CD14-positive monocyte (primary cell): ENCODE data around the gene SLC35E4. TPM values are rescaled to one million over a fixed set of nuclear protein-coding genes. Genes with fewer than 3 reads are reported as not detected.

Experiments used
- DNase-seq, 3 donors: peaks; one replicate each; pipeline ENCODE4 v3.0.0-alpha.2; 2011 to 2022
- H2AFZ ChIP-seq: 2 replicates; pipeline ENCODE4 v1.6.0; 2012; ENCODE audit warnings: mild to moderate bottlenecking, low read depth, low read length, inconsistent platforms; ENCODE audit not compliant: insufficient read depth, poor library complexity, severe bottlenecking
- H3K27ac ChIP-seq, 2 donors: 1 replicate in 1 of 2; 2 replicates in 1 of 2; pipeline ENCODE4 v1.5.1; 2012 to 2013; ENCODE audit warnings: low read length in 2 of 2, control low read depth in 1 of 2, inconsistent platforms in 1 of 2, low read depth in 1 of 2, mild to moderate bottlenecking in 1 of 2
- H3K27me3 ChIP-seq, 2 donors: one replicate each; pipeline versions ENCODE4 v1.6.0 to v1.6.1; 2011 to 2013; ENCODE audit warnings: low read length in 2 of 2; ENCODE audit not compliant: control insufficient read depth in 2 of 2, insufficient read depth in 2 of 2
- H3K36me3 ChIP-seq, 2 donors: replicated peaks in 1 of 2; 1 replicate in 1 of 2; 2 replicates in 1 of 2; pipeline versions ENCODE4 v1.5.1 to v1.6.1; 2012 to 2013; ENCODE audit warnings: low read length in 2 of 2, control low read depth in 1 of 2, inconsistent platforms in 1 of 2, mild to moderate bottlenecking in 1 of 2; ENCODE audit not compliant: insufficient read depth in 2 of 2, control insufficient read depth in 1 of 2
- H3K4me1 ChIP-seq, 2 donors: 1 replicate in 1 of 2; 2 replicates in 1 of 2; pipeline versions ENCODE4 v1.5.1 to v1.6.1; 2012 to 2013; ENCODE audit warnings: low read length in 2 of 2, control low read depth in 1 of 2, inconsistent platforms in 1 of 2, mild to moderate bottlenecking in 1 of 2, moderate library complexity in 1 of 2; ENCODE audit not compliant: insufficient read depth in 2 of 2, control insufficient read depth in 1 of 2
- H3K4me2 ChIP-seq: replicated peaks from 2 replicates; pipeline ENCODE3; 2012; ENCODE audit warnings: low read length, moderate library complexity, mild to moderate bottlenecking; ENCODE audit not compliant: poor library complexity, severe bottlenecking; ENCODE audit errors: extremely low read depth
- H3K4me3 ChIP-seq, 3 experiments: fragments of 200-600 bp in 1 of 3; sonication (generic) in 1 of 3; replicated peaks in 1 of 3; 1 replicate in 2 of 3; 2 replicates in 1 of 3; pipeline ENCODE4 v1.5.1; 2011 to 2013; ENCODE audit warnings: low read length in 3 of 3, mild to moderate bottlenecking in 3 of 3, control low read depth in 2 of 3, low read depth in 2 of 3, inconsistent platforms in 1 of 3, moderate library complexity in 1 of 3
- H3K79me2 ChIP-seq: 2 replicates; pipeline ENCODE4 v1.6.0; 2012; ENCODE audit warnings: mild to moderate bottlenecking, control low read depth, inconsistent platforms, low read length, moderate library complexity; ENCODE audit not compliant: insufficient read depth
- H3K9ac ChIP-seq: 2 replicates; pipeline ENCODE4 v1.6.0; 2017; ENCODE audit warnings: low read length, mild to moderate bottlenecking; ENCODE audit not compliant: insufficient read depth, poor library complexity, severe bottlenecking
- H3K9me3 ChIP-seq, 2 donors: replicated peaks in 1 of 2; 1 replicate in 1 of 2; 2 replicates in 1 of 2; pipeline versions ENCODE4 v1.5.1 to v1.6.1; 2012 to 2013; ENCODE audit warnings: low read length in 2 of 2, control low read depth in 1 of 2; ENCODE audit not compliant: control insufficient read depth in 1 of 2, insufficient read depth in 1 of 2
- H4K20me1 ChIP-seq: 2 replicates; pipeline ENCODE4 v1.6.0; 2012; ENCODE audit warnings: mild to moderate bottlenecking, low read length, control low read depth, moderate library complexity; ENCODE audit not compliant: insufficient read depth
- H3K27ac Mint-ChIP-seq, 7 donors: one replicate each; pipeline ENCODE4 v1.8.0; 2020; ENCODE audit warnings: mild to moderate bottlenecking in 7 of 7, mixed read lengths in 7 of 7, moderate library complexity in 6 of 7, inconsistent platforms in 2 of 7
- H3K27me3 Mint-ChIP-seq, 3 donors: one replicate each; pipeline ENCODE4 v1.8.0; 2021 to 2022; ENCODE audit warnings: low read depth in 3 of 3, mild to moderate bottlenecking in 3 of 3, mixed read lengths in 3 of 3, moderate library complexity in 3 of 3, inconsistent platforms in 1 of 3
- H3K36me3 Mint-ChIP-seq, 2 donors: one replicate each; pipeline ENCODE4 v1.8.0; 2020; ENCODE audit warnings: mixed read lengths in 2 of 2, inconsistent platforms in 1 of 2, mild to moderate bottlenecking in 1 of 2
- H3K4me1 Mint-ChIP-seq: one replicate; pipeline ENCODE4 v1.8.0; 2020; ENCODE audit warnings: mild to moderate bottlenecking, mixed read lengths
- H3K4me3 Mint-ChIP-seq, 2 donors: one replicate each; pipeline ENCODE4 v1.8.0; 2020; ENCODE audit warnings: mild to moderate bottlenecking in 2 of 2, mixed read lengths in 2 of 2, moderate library complexity in 1 of 2
- H3K9me3 Mint-ChIP-seq, 7 donors: one replicate each; pipeline ENCODE4 v1.8.0; 2020 to 2022; ENCODE audit warnings: mixed read lengths in 7 of 7, mild to moderate bottlenecking in 6 of 7, moderate library complexity in 6 of 7, inconsistent platforms in 2 of 7
- CTCF ChIP-seq: fragments of 200-600 bp; IDR thresholded peaks from one replicate; pipeline ENCODE4 v1.8.0; 2022; ENCODE audit warnings: antibody characterized with exemption, mild to moderate bottlenecking
- WGBS: methylation state at CpG from one replicate; pipeline ENCODE4 v1.1.5; 2013; ENCODE audit warnings: missing lambda C conversion rate; ENCODE audit not compliant: insufficient coverage; 5-methylcytosine and 5-hydroxymethylcytosine counted together
- intact Hi-C, 2 donors: fragments of 100-400 bp; cut with micrococcal nuclease; formaldehyde crosslinking; loops; one replicate each; pipeline versions ENCODE4 v1.15.0 to v1.15.1; 2023
- polyA plus RNA-seq, 3 donors: library from polyadenylated mRNA; depleted of rRNA in 1 of 3; unstranded in 2 of 3; stranded (reverse) in 1 of 3; fragments of 300-500 nt in 2 of 3; fragments of >200 nt in 1 of 3; fragmentation: Illumina TruSeq in 2 of 3; gene quantifications; 1 replicate in 2 of 3; 2 replicates in 1 of 3; pipeline ENCODE4 v1.2.3, GENCODE V29; 2012 to 2021

Gene SLC35E4
- polyA plus RNA-seq, 3 donors, result 1.4 to 2.4 (median 1.6) TPM

GRCh38 chr22:30665266-30665665 is 29.7 kb downstream of the SLC35E4 start:
- no peak overlapping the region for H3K27ac ChIP-seq
- H3K36me3 ChIP-seq, result peaks cover 34 to 54% of the 10 kb centered on the region in 2 donors
- no peak overlapping the region for H3K9ac ChIP-seq
- H3K9me3 Mint-ChIP-seq, result peaks cover 0 to 1% (median 0%) of the 10 kb centered on the region in 7 donors
- intact Hi-C loops, result loop anchor here in 1 of 2 donors (5.0 kb wide), 1 partner anchor 73 kb away; the partner anchor contains the start of gene PES1
- H3K27ac Mint-ChIP-seq, result peak overlapping the region in 3 of 7 donors; percentile 13 to 28 (median 25)
- WGBS, result 92% methylated on average over 1 of the region's 2 CpGs
- no peak overlapping the region for H3K4me3 ChIP-seq
- peaks cover 6 to 11% of the 10 kb centered on the region in 2 donors for H3K27me3 ChIP-seq
- H3K79me2 ChIP-seq, result peaks cover 4% of the 10 kb centered on the region
- H3K4me1 ChIP-seq, result peaks cover 19 to 26% of the 10 kb centered on the region in 2 donors
- DNase-seq, result no peak
- no peaks in the 10 kb centered on the region for H3K9me3 ChIP-seq
- H2AFZ ChIP-seq, result no peak overlapping the region
- H3K4me2 ChIP-seq, result no peak overlapping the region
- no peak overlapping the region for H3K4me3 Mint-ChIP-seq
- peaks cover 11 to 20% (median 13%) of the 10 kb centered on the region in 3 donors for H3K27me3 Mint-ChIP-seq
- TF ChIP-seq CTCF, result no peak
- peaks cover 19% of the 10 kb centered on the region for H3K4me1 Mint-ChIP-seq
- peaks cover 43 to 50% of the 10 kb centered on the region in 2 donors for H3K36me3 Mint-ChIP-seq
- peaks cover 12% of the 10 kb centered on the region for H4K20me1 ChIP-seq

GRCh38 chr22:30665786-30666185 is 30.2 kb downstream of the SLC35E4 start:
- intact Hi-C loops, result loop anchor here in 1 of 2 donors (5.0 kb wide), 1 partner anchor 73 kb away; the partner anchor contains the start of gene PES1
- Mint-ChIP-seq H3K27ac (no peak overlapping the region), H3K36me3 (peaks cover 39 to 44% of the 10 kb centered on the region in 2 donors), H3K4me3 (no peak overlapping the region), H3K27me3 (peaks cover 12 to 23% (median 17%) of the 10 kb centered on the region in 3 donors), H3K4me1 (peaks cover 19% of the 10 kb centered on the region), H3K9me3 (peaks cover 0 to 1% (median 0%) of the 10 kb centered on the region in 7 donors)
- peaks cover 12% of the 10 kb centered on the region for H4K20me1 ChIP-seq
- H3K4me1 ChIP-seq, result peaks cover 19 to 26% of the 10 kb centered on the region in 2 donors
- peaks cover 4% of the 10 kb centered on the region for H3K79me2 ChIP-seq
- no peaks in the 10 kb centered on the region for H3K9me3 ChIP-seq
- peaks cover 34 to 49% of the 10 kb centered on the region in 2 donors for H3K36me3 ChIP-seq
- 100% methylated on average over 2 of the region's 4 CpGs for WGBS
- H3K9ac ChIP-seq, result no peak overlapping the region
- H3K27ac ChIP-seq, result no peak overlapping the region
- no peak overlapping the region for H3K4me2 ChIP-seq
- TF ChIP-seq CTCF, result no peak
- H3K4me3 ChIP-seq, result no peak overlapping the region
- DNase-seq, result no peak
- no peak overlapping the region for H2AFZ ChIP-seq
- peaks cover 6 to 11% of the 10 kb centered on the region in 2 donors for H3K27me3 ChIP-seq
